ENCODE results near the gene CST4.
"Not testable (repeated sequence)": the region's sequence is repeated elsewhere in the genome, so short reads cannot be mapped to it uniquely, and the experiment has no call there.

DNA sequence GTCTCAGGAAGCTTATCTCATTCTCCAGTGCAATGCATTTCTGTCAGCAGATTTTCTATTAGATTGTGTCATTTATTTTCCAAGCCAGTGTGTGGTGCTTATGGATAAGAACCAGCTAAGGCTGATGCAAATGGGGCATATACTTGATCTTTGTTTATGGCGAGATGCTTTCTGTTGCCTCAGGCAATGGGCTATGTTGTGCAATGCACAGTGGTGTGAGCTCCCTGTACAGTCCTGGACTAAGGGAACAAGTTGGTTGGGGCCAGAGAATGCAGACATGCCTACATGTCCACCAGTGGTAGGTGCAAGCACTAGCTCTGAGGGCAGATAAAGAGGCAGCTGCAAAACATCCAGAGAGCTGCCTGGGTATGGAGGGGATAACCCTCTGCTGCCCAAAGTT lies 45.6 kb upstream of the CST4 start:
- not testable (repeated sequence) for TF ChIP-seq CTCF (IDR thresholded peaks at IDR 0.05; ENCODE audit: low read depth, low read length, poor library complexity, severe bottlenecking); EZH2phosphoT487 (IDR thresholded peaks at IDR 0.05; ENCODE audit: borderline replicate concordance, low read length)
